ENCODE measurements around the gene POLR2L.

Gene POLR2L

GRCh38 chr11:808427-809286 is 33.7 kb downstream of the POLR2L start:
- no peak for DNase-seq

DNA sequence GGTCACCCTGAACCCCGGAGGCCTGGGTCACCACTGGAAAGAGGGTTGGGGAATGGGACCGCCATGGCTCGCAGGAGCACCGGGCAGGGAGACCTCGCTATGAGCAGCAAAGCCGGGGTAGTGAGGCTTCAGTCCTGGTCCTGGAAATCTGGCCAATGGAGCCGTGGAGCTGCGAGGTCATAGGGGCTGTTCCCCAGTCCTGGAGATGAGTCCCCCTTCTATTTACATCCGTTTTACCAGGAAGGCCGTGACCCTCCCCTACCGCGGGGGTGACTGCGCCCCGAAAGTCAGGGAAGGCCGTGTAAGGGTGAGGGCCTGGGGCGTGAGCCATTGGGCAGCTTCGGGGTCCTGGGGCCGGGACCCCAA is 37.7 kb downstream of the POLR2L start:
- DNase-seq = no peak

DNA sequence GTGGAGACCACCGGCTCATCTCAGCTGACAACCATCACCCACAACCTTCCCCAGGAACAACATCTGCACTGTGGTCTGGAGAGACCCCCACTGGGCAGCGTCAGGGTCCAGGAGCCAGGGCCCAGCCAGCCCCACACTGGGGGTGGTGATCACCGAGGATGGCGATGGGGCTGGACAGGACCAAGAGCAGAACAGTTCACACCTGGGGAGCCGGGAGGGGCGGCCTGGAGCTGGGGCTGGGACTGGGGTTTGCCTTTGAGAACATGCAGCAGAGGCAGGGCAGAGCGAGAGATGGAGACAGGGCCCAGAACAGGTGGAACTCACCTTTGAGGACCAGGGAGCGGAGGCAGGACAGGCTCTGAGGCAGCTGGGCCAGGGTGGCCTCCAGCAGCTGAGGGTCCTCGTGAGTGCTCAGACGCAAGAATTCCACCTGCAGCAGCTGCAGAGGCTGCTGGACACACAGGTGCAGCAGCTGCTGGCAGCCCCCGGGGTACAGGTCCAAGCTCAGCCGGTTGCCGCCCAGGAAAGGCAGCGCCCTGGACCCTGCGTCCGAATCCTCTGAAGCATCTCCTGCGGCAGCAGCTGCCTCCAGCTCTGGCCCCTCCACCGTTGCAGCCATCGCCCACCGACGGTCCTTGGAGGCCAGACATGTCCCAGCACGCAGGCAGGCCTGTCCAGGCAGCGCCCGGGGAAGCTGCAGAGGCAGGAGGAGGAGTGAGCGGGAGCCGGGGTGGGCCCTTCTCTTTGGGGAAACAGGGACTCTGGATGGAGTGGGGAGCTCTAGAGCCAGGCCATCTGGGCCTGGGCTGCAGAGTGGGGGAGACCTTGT is 38.3 kb downstream of the POLR2L start:
- DNase-seq = no peak

DNA sequence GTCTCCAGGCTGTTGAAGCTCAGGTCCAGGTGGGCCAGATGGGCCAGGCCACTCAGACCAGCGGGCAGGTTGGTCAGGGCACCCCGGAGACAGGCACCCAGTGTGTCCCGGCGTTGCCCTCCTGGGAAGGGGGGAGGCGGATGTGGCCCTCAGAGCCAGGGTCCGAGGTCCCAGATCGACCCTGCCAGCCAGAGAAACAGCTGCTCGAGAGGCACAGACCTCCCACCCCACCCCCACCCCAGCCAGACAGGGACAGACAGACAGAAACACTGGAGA is 38.9 kb downstream of the POLR2L start:
- DNase-seq = no peak

GRCh38 chr11:802693-803466 is 39.4 kb downstream of the POLR2L start:
- no peak for DNase-seq

- DNase-seq = no peak
Observed at GRCh38 chr11:802018-802617, 40.2 kb downstream of the POLR2L start.

- DNase-seq = no peak
Observed at GRCh38 chr11:801097-801780, 41.1 kb downstream of the POLR2L start.

GRCh38 chr11:800473-800872 is 41.9 kb downstream of the POLR2L start:
- DNase-seq = no peak

DNA sequence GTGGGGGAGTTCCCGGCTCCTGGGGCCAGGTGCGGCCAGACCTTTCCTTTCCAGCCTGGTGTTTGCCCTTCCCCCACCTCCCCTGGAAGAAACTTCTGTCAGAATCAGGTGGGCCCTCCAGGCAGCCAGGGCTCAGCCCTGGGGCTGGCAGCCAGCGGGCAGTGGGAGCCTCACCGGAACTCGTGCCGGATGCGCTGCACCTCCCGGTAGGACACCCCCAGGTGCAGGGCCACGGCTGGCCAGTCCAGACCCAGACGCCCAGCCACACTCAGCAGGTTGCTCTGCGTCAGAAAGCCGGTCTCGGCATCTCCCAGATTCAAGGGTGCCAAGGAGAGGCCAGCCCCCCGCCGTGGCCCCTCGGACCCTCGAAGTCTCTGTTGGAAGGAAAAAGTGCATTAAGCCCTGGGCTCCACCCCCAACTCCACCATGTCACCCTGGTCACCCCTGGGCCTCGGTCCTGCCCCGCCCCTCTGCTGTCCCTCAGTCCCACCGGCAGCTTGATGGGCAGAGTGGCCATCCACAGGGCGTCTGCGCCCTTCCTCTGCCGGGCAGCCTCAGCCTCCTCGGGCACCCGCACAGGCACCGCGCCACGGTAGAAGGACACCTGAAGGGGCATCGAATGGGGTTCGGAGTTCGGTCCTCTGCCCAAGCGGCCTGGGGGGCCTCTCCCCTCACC is 42.5 kb downstream of the POLR2L start:
- no peak for DNase-seq

GRCh38 chr11:798093-798713 is 44.1 kb downstream of the POLR2L start, which contains the start of gene SLC25A22:
Gene SLC25A22 (minus strand): TSS chr11:798281. CDS start chr11:795006, 3,275 bp downstream.
- peak; percentile 87 for DNase-seq

GRCh38 chr11:797296-798092 is 44.8 kb downstream of the POLR2L start:
- peak; percentile 92 for DNase-seq

DNA sequence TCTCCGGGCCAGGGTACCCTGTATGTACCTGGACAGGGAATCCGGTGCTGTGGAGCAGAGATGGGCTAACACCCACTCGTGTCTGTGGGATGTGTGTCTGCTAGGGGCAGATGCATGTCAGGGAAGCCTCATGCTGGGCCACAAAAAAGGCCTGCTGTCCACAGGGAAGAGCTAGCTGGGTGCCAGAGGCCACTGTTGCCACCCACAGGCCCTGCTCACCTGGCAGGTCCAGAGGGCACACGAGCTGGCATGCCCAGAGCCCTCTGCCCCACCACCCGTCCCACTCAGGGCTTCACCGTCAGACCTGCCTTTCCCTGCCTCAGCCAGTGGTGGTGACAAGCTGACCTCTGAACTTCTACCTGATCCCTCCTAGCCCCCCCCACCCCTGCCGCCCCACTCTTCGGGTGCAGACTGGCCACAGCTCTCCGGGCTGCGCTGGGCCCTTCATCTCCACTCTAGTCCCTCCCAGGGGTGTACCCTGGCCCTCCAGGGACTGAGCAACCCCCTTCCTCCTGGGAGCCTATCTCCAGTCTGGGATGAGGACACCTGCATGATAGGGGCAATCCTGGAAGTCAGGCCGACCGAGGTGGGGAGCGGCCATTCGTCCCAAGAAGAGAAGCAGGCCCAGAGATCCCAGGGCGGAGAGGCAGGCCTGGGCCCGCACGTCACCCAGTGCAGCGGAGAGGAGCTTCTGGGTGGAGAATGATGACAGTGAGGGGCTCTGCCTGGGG is 45.6 kb downstream of the POLR2L start:
- DNase-seq = no peak

DNA sequence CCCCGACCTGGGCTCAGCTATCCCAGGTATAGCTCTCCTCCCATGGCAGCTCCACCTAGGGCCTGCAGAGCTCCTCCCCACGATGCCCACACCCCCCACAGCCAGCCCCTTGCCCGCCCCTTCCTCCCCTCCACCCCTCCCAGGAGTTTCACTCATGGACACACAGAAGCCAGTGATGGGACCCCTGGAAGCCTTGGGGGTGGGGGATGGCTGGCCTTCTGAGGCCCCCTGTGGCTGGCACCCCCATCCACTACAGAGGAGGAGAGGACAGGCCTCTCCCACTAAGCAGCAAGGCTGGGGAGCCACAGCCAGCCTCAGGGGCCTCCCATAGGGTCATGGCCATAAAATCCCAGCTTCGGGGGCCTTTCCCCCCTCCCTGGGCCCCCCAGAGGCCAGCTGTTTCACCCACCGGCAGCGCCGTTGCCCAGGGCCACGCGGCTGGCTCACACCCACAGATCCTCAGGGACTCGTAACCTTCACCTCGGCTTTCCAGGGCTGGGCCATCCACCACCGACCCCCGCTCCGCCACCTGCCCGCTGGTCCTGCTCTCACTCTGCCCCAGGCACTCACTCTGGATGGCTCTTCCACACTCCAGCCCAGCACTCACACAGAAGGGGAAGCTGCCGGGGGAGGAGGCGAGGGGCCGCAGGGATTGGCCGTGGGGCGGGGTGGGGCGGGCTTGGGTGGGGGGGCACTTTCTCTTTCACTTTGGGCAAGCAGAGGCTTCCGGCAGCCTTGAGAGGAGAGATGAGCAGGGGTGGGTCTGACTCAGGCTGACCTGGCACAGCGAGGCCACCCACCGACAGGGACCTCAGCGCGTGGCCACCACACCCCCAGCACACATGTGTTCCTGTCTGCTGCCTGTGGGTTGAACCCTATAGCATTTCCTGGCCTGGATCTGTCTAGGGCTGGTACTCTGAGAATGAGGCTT is 46.4 kb downstream of the POLR2L start:
- DNase-seq = peak; percentile 90

DNA sequence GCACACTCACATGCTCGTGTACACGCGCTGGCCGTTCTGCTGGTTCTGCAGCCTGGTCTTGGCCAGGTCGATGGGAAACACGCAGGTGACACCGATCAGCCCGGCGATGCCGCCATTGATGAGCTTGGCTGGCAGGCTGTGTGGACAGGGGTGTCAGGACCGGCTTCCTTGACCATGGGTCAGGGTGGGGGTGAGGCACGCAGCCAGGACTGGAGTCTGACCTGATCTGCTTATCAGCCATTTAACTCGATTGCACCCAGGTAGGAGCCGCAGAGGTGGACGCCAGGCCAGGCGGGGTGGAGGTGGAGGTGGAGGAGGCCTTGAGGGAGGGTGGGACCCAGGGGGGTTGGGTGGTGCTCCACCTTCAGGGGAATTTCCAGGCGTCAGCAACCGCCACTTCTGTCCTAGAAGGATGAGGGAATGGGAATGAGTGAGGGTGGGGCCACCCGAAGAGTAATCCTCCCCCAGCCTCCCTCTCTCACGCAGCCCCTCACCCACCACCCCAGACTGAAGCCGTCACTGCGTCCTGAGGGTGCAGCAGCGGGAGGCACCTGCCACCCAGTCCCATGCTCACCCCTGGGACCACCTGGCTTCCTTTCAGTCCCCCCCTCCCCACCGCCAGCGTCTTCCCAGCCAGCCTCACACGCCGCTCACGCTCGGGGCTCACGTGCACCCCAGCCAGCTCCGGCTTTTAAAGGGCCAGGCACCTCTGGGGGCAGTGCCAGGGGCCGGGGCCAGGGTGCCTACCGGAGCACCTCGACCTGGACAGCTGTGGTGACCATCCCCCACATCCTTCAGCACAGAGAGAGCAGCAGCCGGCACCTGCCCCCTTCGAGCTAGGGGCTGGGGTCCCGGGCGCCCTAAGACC is 47.3 kb downstream of the POLR2L start:
- DNase-seq = no peak

DNA sequence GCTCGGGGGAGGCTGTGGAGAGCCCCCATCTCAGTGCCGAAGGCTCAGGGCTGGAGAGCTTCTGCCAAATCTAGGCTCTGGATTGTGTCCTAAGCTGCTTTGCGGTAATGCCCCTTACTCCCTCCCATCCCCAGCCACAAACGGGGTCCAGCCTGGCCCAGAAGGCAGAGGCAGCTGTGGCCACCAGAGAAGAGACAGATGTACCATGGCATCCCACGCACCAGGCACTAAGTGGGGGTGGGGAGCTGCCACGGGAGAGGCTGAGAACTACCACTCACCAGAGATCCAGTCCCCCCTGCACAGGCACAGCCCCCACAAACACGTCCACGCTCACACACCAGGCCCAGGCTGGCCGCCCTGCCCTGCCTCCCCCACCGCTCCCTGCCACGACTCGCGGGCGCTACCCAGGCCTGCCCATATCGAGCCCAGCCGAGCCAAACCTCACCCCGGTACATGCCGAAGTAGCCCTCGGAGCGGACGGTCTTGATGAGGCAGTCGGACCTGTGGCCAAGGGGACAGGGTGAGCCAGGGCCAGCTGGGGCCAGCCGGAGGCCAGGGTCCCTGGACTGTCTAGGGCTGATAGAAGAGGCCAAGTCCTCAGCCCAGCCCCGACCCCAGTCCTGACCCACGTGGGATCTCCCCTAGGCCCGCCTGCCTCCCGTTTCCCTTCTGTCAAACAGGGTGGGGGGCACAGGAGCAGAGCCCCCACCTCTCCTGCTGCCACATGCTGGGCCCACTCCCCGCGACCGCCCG is 48.1 kb downstream of the POLR2L start:
- DNase-seq = no peak

DNA sequence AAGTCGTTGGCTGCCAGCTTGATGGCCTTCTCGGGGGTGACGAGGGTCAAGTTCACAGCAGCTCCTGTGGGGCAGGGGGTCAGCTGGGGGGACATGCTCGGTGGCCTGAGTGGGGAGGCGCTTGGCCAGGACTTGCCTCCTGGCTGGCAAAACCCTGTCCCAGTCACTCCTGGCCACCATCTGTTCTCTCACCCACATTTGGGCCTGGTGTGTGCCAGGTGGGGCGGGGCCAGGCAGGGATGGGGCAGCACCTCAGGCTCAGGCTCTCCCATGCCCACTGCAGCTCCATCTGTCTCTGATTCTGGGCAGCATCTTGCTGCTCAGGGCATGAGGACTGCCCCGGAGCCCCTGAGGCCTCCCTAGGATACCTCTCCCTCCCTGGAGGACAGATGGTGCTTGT is 48.8 kb downstream of the POLR2L start:
- no peak for DNase-seq

GRCh38 chr11:792873-793272 is 49.5 kb downstream of the POLR2L start:
- DNase-seq = no peak
